ENCODE results near the gene RFT1.

Gene RFT1

GRCh38 chr3:53160660-53161449, 30.6 kb upstream of the RFT1 start, which contains the start of gene PRKCD:
TSS of gene PRKCD (plus strand) at chr3:53161209. CDS start at chr3:53178423, 17,214 bp downstream.
- ATAC-seq (ENCODE audit: low read depth) (peak; percentile 75), DNase-seq (ENCODE audit: low spot score) (peak; percentile 80)
- peak; percentile 46 for TF ChIP-seq CTCF (IDR thresholded peaks at IDR 0.05; ENCODE audit: poor library complexity, severe bottlenecking)
- Histone ChIP-seq H3K4me1 (ENCODE audit: insufficient read depth, poor library complexity, severe bottlenecking) (peaks cover 16% of the 10 kb centered on the region), H3K27ac (ENCODE audit: poor library complexity, severe bottlenecking) (peak within 1 kb of the TSS; percentile 31), H3K4me3 (ENCODE audit: severe bottlenecking) (peak within 1 kb of the TSS; percentile 99), H3K27me3 (ENCODE audit: insufficient read depth, poor library complexity, severe bottlenecking) (no peaks in the 10 kb centered on the region), H3K9me3 (ENCODE audit: severe bottlenecking) (no peaks in the 10 kb centered on the region), H3K36me3 (ENCODE audit: low read depth) (no peaks in the 10 kb centered on the region)

DNA sequence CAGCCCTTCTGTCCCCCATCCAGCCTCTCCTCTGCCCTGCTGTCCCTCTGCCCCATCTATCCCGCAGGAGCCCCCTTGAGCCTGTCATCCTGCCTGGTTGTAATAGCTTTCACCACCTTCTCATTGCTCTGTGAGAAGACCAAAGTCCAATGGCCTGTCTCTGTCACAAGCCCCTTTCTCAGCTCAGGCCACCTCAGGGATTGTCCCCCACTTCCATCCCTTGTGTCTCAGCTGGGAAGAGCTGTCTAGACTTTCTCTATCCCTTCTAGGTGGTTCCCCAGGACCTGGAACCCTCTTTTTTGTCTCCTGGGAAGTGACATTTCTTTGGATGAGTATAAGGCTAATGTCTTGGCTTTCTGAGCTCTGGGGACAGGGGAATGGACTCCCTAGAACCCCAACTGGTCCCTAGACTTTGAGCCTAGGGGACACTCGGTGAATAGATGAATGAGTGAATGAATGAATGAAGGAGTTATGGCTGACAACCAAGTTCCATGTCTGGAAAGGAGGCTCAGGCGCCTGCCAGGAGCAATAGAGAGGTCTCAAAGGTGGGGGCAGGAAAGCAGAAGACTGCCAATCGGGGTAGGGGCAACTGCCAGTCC, 29.9 kb upstream of the RFT1 start:
- Histone ChIP-seq H3K4me3 (ENCODE audit: severe bottlenecking) (peak overlapping the region; percentile 99), H3K9me3 (ENCODE audit: severe bottlenecking) (no peaks in the 10 kb centered on the region), H3K4me1 (ENCODE audit: insufficient read depth, poor library complexity, severe bottlenecking) (peaks cover 23% of the 10 kb centered on the region), H3K27ac (ENCODE audit: poor library complexity, severe bottlenecking) (peak overlapping the region; percentile 31), H3K36me3 (ENCODE audit: low read depth) (no peaks in the 10 kb centered on the region), H3K27me3 (ENCODE audit: insufficient read depth, poor library complexity, severe bottlenecking) (no peaks in the 10 kb centered on the region)
- no peak for DNase-seq (ENCODE audit: low spot score)
- ATAC-seq (ENCODE audit: low read depth): no peak
- no peak for TF ChIP-seq CTCF (IDR thresholded peaks at IDR 0.05; ENCODE audit: poor library complexity, severe bottlenecking)

DNA sequence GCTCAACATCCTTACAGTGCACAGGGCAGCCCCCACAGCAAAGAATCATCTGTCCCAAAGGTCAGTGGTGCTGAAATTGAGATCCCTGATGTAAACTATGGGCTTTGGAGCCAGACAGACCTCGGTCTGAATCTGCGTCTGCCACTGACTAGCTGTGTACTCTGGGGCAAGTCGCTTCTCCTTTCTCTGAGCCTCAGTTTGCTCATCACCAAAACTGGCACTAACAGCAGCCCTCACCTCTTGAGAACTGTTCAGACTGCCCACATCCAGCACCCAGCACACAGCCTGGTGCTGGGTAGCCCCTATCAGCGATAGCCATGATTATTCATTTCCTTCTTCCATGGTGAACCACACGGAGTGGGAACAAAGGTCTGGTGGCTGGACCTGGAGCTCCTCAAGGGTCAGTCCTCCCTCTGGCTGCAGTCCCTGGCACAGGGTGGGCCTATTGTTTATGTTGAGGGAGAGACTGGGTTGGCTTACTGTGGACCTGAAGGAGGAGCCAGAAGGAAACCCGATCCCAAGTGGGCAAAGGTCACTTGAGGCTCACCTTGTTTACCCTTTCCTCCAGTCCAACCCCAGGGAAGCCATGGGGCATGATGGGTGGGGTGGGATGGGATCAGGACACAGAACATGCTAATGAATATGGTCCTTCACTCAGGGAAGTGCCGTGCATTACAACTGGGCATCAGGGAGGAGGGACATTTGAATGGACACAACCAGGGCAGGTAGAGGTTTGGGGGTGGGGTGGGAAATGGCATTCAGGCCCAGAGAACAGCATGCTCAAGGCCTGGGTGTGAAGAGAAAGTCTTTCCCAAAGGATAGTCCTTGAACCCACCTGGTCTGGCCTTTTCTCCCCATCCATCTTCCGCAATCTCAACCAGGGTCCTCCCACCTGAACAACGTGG, 29.2 kb upstream of the RFT1 start:
- DNase-seq (ENCODE audit: low spot score) (no peak), ATAC-seq (ENCODE audit: low read depth) (no peak)
- no peak overlapping the region for H3K4me3 ChIP-seq (ENCODE audit: severe bottlenecking)

GRCh38 chr3:53158765-53159155, 28.5 kb upstream of the RFT1 start:
- Histone ChIP-seq H3K4me1 (ENCODE audit: insufficient read depth, poor library complexity, severe bottlenecking) (peaks cover 33% of the 10 kb centered on the region), H3K36me3 (ENCODE audit: low read depth) (no peaks in the 10 kb centered on the region), H3K9me3 (ENCODE audit: severe bottlenecking) (no peaks in the 10 kb centered on the region), H3K27ac (ENCODE audit: poor library complexity, severe bottlenecking) (no peak overlapping the region), H3K27me3 (ENCODE audit: insufficient read depth, poor library complexity, severe bottlenecking) (no peaks in the 10 kb centered on the region), H3K4me3 (ENCODE audit: severe bottlenecking) (no peak overlapping the region)
- no peak for TF ChIP-seq CTCF (IDR thresholded peaks at IDR 0.05; ENCODE audit: poor library complexity, severe bottlenecking)
- DNase-seq (ENCODE audit: low spot score) (no peak), ATAC-seq (ENCODE audit: low read depth) (no peak)

More for the DNA sequence above, 29.2 kb upstream of the RFT1 start:
- no peaks in the 10 kb centered on the region for H3K36me3 ChIP-seq (ENCODE audit: low read depth)
- H3K27me3 ChIP-seq (ENCODE audit: insufficient read depth, poor library complexity, severe bottlenecking): no peaks in the 10 kb centered on the region
- H3K27ac ChIP-seq (ENCODE audit: poor library complexity, severe bottlenecking): no peak overlapping the region
- no peaks in the 10 kb centered on the region for H3K9me3 ChIP-seq (ENCODE audit: severe bottlenecking)
- peaks cover 31% of the 10 kb centered on the region for H3K4me1 ChIP-seq (ENCODE audit: insufficient read depth, poor library complexity, severe bottlenecking)
- TF ChIP-seq CTCF (IDR thresholded peaks at IDR 0.05; ENCODE audit: poor library complexity, severe bottlenecking): no peak

All from RWPE2 (cell line).